CD14-positive monocyte (primary cell): ENCODE data around the gene TNFAIP8. TPM values are rescaled to one million over a fixed set of nuclear protein-coding genes. Genes with fewer than 3 reads are reported as not detected.
A peak's percentile ranks its signal among the peaks of the same experiment; 100 is the strongest.

Experiments used
- DNase-seq, 3 donors: peaks; one replicate each; pipeline ENCODE4 v3.0.0-alpha.2; 2011 to 2022
- H2AFZ ChIP-seq: 2 replicates; pipeline ENCODE4 v1.6.0; 2012; ENCODE audit warnings: mild to moderate bottlenecking, low read depth, low read length, inconsistent platforms; ENCODE audit not compliant: insufficient read depth, poor library complexity, severe bottlenecking
- H3K27ac ChIP-seq, 2 donors: 1 replicate in 1 of 2; 2 replicates in 1 of 2; pipeline ENCODE4 v1.5.1; 2012 to 2013; ENCODE audit warnings: low read length in 2 of 2, control low read depth in 1 of 2, inconsistent platforms in 1 of 2, low read depth in 1 of 2, mild to moderate bottlenecking in 1 of 2
- H3K27me3 ChIP-seq, 2 donors: one replicate each; pipeline versions ENCODE4 v1.6.0 to v1.6.1; 2011 to 2013; ENCODE audit warnings: low read length in 2 of 2; ENCODE audit not compliant: control insufficient read depth in 2 of 2, insufficient read depth in 2 of 2
- H3K36me3 ChIP-seq, 2 donors: replicated peaks in 1 of 2; 1 replicate in 1 of 2; 2 replicates in 1 of 2; pipeline versions ENCODE4 v1.5.1 to v1.6.1; 2012 to 2013; ENCODE audit warnings: low read length in 2 of 2, control low read depth in 1 of 2, inconsistent platforms in 1 of 2, mild to moderate bottlenecking in 1 of 2; ENCODE audit not compliant: insufficient read depth in 2 of 2, control insufficient read depth in 1 of 2
- H3K4me1 ChIP-seq, 2 donors: 1 replicate in 1 of 2; 2 replicates in 1 of 2; pipeline versions ENCODE4 v1.5.1 to v1.6.1; 2012 to 2013; ENCODE audit warnings: low read length in 2 of 2, control low read depth in 1 of 2, inconsistent platforms in 1 of 2, mild to moderate bottlenecking in 1 of 2, moderate library complexity in 1 of 2; ENCODE audit not compliant: insufficient read depth in 2 of 2, control insufficient read depth in 1 of 2
- H3K4me2 ChIP-seq: replicated peaks from 2 replicates; pipeline ENCODE3; 2012; ENCODE audit warnings: low read length, moderate library complexity, mild to moderate bottlenecking; ENCODE audit not compliant: poor library complexity, severe bottlenecking; ENCODE audit errors: extremely low read depth
- H3K4me3 ChIP-seq, 3 experiments: fragments of 200-600 bp in 1 of 3; sonication (generic) in 1 of 3; replicated peaks in 1 of 3; 1 replicate in 2 of 3; 2 replicates in 1 of 3; pipeline ENCODE4 v1.5.1; 2011 to 2013; ENCODE audit warnings: low read length in 3 of 3, mild to moderate bottlenecking in 3 of 3, control low read depth in 2 of 3, low read depth in 2 of 3, inconsistent platforms in 1 of 3, moderate library complexity in 1 of 3
- H3K79me2 ChIP-seq: 2 replicates; pipeline ENCODE4 v1.6.0; 2012; ENCODE audit warnings: mild to moderate bottlenecking, control low read depth, inconsistent platforms, low read length, moderate library complexity; ENCODE audit not compliant: insufficient read depth
- H3K9ac ChIP-seq: 2 replicates; pipeline ENCODE4 v1.6.0; 2017; ENCODE audit warnings: low read length, mild to moderate bottlenecking; ENCODE audit not compliant: insufficient read depth, poor library complexity, severe bottlenecking
- H3K9me3 ChIP-seq, 2 donors: replicated peaks in 1 of 2; 1 replicate in 1 of 2; 2 replicates in 1 of 2; pipeline versions ENCODE4 v1.5.1 to v1.6.1; 2012 to 2013; ENCODE audit warnings: low read length in 2 of 2, control low read depth in 1 of 2; ENCODE audit not compliant: control insufficient read depth in 1 of 2, insufficient read depth in 1 of 2
- H4K20me1 ChIP-seq: 2 replicates; pipeline ENCODE4 v1.6.0; 2012; ENCODE audit warnings: mild to moderate bottlenecking, low read length, control low read depth, moderate library complexity; ENCODE audit not compliant: insufficient read depth
- H3K27ac Mint-ChIP-seq, 7 donors: one replicate each; pipeline ENCODE4 v1.8.0; 2020; ENCODE audit warnings: mild to moderate bottlenecking in 7 of 7, mixed read lengths in 7 of 7, moderate library complexity in 6 of 7, inconsistent platforms in 2 of 7
- H3K27me3 Mint-ChIP-seq, 3 donors: one replicate each; pipeline ENCODE4 v1.8.0; 2021 to 2022; ENCODE audit warnings: low read depth in 3 of 3, mild to moderate bottlenecking in 3 of 3, mixed read lengths in 3 of 3, moderate library complexity in 3 of 3, inconsistent platforms in 1 of 3
- H3K36me3 Mint-ChIP-seq, 2 donors: one replicate each; pipeline ENCODE4 v1.8.0; 2020; ENCODE audit warnings: mixed read lengths in 2 of 2, inconsistent platforms in 1 of 2, mild to moderate bottlenecking in 1 of 2
- H3K4me1 Mint-ChIP-seq: one replicate; pipeline ENCODE4 v1.8.0; 2020; ENCODE audit warnings: mild to moderate bottlenecking, mixed read lengths
- H3K4me3 Mint-ChIP-seq, 2 donors: one replicate each; pipeline ENCODE4 v1.8.0; 2020; ENCODE audit warnings: mild to moderate bottlenecking in 2 of 2, mixed read lengths in 2 of 2, moderate library complexity in 1 of 2
- H3K9me3 Mint-ChIP-seq, 7 donors: one replicate each; pipeline ENCODE4 v1.8.0; 2020 to 2022; ENCODE audit warnings: mixed read lengths in 7 of 7, mild to moderate bottlenecking in 6 of 7, moderate library complexity in 6 of 7, inconsistent platforms in 2 of 7
- CTCF ChIP-seq: fragments of 200-600 bp; IDR thresholded peaks from one replicate; pipeline ENCODE4 v1.8.0; 2022; ENCODE audit warnings: antibody characterized with exemption, mild to moderate bottlenecking
- WGBS: methylation state at CpG from one replicate; pipeline ENCODE4 v1.1.5; 2013; ENCODE audit warnings: missing lambda C conversion rate; ENCODE audit not compliant: insufficient coverage; 5-methylcytosine and 5-hydroxymethylcytosine counted together
- intact Hi-C, 2 donors: fragments of 100-400 bp; cut with micrococcal nuclease; formaldehyde crosslinking; loops; one replicate each; pipeline versions ENCODE4 v1.15.0 to v1.15.1; 2023
- polyA plus RNA-seq, 3 donors: library from polyadenylated mRNA; depleted of rRNA in 1 of 3; unstranded in 2 of 3; stranded (reverse) in 1 of 3; fragments of 300-500 nt in 2 of 3; fragments of >200 nt in 1 of 3; fragmentation: Illumina TruSeq in 2 of 3; gene quantifications; 1 replicate in 2 of 3; 2 replicates in 1 of 3; pipeline ENCODE4 v1.2.3, GENCODE V29; 2012 to 2021

The TNFAIP8 gene
- polyA plus RNA-seq, 3 donors: 20.6 to 55.5 (median 47.0) TPM

- H3K27ac ChIP-seq: peak overlapping the region in 1 of 2 donors; percentile 61
- peaks cover 100% of the 10 kb centered on the region for H3K79me2 ChIP-seq
- no peak for DNase-seq
- intact Hi-C loops: no loop called here
- Mint-ChIP-seq H3K27me3 (peaks cover 0 to 5% (median 0%) of the 10 kb centered on the region in 3 donors), H3K4me3 (no peak overlapping the region), H3K4me1 (peaks cover 64% of the 10 kb centered on the region), H3K9me3 (no peaks in the 10 kb centered on the region), H3K36me3 (peaks cover 6 to 22% of the 10 kb centered on the region in 2 donors), H3K27ac (peak overlapping the region in 1 of 7 donors; percentile 11)
- H4K20me1 ChIP-seq: peaks cover 78% of the 10 kb centered on the region
- H3K9ac ChIP-seq: no peak overlapping the region
- peaks cover 33 to 42% of the 10 kb centered on the region in 2 donors for H3K4me1 ChIP-seq
- WGBS: 83% methylated on average over 2 of the region's 5 CpGs
- H3K4me2 ChIP-seq: no peak overlapping the region
- H3K27me3 ChIP-seq: no peaks in the 10 kb centered on the region
- no peaks in the 10 kb centered on the region for H3K9me3 ChIP-seq
- H3K36me3 ChIP-seq: no peaks in the 10 kb centered on the region
- TF ChIP-seq CTCF: no peak
- H3K4me3 ChIP-seq: no peak overlapping the region
- no peak overlapping the region for H2AFZ ChIP-seq
These were observed 41.9 kb upstream of the TNFAIP8 start for GRCh38 chr5:119313658-119314605.

GRCh38 chr5:119315516-119315949 lies 40.3 kb upstream of the TNFAIP8 start:
- no peaks in the 10 kb centered on the region for H3K9me3 Mint-ChIP-seq
- peak in 2 of 3 donors; percentile 28 to 56 for DNase-seq
- peak; percentile 47 for TF ChIP-seq CTCF
- no peak overlapping the region for H3K4me3 ChIP-seq
- peaks cover 2 to 23% of the 10 kb centered on the region in 2 donors for H3K36me3 Mint-ChIP-seq
- H3K79me2 ChIP-seq: peaks cover 100% of the 10 kb centered on the region
- no CpG with 5 or more reads among the region's 2 CpGs for WGBS
- no peak overlapping the region for H3K4me2 ChIP-seq
- H3K4me1 Mint-ChIP-seq: peaks cover 64% of the 10 kb centered on the region
- H3K9ac ChIP-seq: no peak overlapping the region
- intact Hi-C loops: no loop called here
- no peak overlapping the region for H3K4me3 Mint-ChIP-seq
- H4K20me1 ChIP-seq: peaks cover 77% of the 10 kb centered on the region
- H3K27me3 ChIP-seq: no peaks in the 10 kb centered on the region
- H3K9me3 ChIP-seq: no peaks in the 10 kb centered on the region
- peaks cover 26 to 37% of the 10 kb centered on the region in 2 donors for H3K4me1 ChIP-seq
- no peaks in the 10 kb centered on the region for H3K36me3 ChIP-seq
- H3K27ac ChIP-seq: peak overlapping the region in 1 of 2 donors; percentile 61
- H2AFZ ChIP-seq: no peak overlapping the region
- H3K27me3 Mint-ChIP-seq: peaks cover 0 to 2% (median 2%) of the 10 kb centered on the region in 3 donors
- peak overlapping the region; percentile 12 to 88 (median 80) for H3K27ac Mint-ChIP-seq
